Type B pancreatic cell (in vitro differentiated cells): ENCODE measurements around the gene ABHD2. TPM values are rescaled to one million over a fixed set of nuclear protein-coding genes. Genes with fewer than 3 reads are reported as not detected.
A peak's percentile ranks its signal among the peaks of the same experiment; 100 is the strongest.

Experiments
- DNase-seq: peaks from one replicate; pipeline ENCODE4 v3.0.0; 2021; ENCODE audit warnings: mixed read lengths; ENCODE audit not compliant: unreplicated experiment; ENCODE audit errors: extremely low spot score
- H3K27ac Mint-ChIP-seq: 2 replicates; pipeline ENCODE4 v1.8.0; 2021; ENCODE audit warnings: mild to moderate bottlenecking, mixed read lengths
- H3K27me3 Mint-ChIP-seq: 2 replicates; pipeline ENCODE4 v1.8.0; 2021; ENCODE audit warnings: mixed read lengths
- H3K36me3 Mint-ChIP-seq: 2 replicates; pipeline ENCODE4 v1.8.0; 2021; ENCODE audit warnings: mixed read lengths
- H3K4me1 Mint-ChIP-seq: one replicate; pipeline ENCODE4 v1.8.0; 2021; ENCODE audit warnings: mixed read lengths; ENCODE audit not compliant: unreplicated experiment
- H3K4me3 Mint-ChIP-seq: 2 replicates; pipeline ENCODE4 v1.8.0; 2021; ENCODE audit warnings: mild to moderate bottlenecking, mixed read lengths
- H3K9me3 Mint-ChIP-seq: 2 replicates; pipeline ENCODE4 v1.8.0; 2021; ENCODE audit warnings: mixed read lengths
- total RNA-seq: library from RNA; stranded (reverse); gene quantifications from 2 replicates; pipeline ENCODE4 v1.2.1, GENCODE V29; 2021; ENCODE audit warnings: low replicate concordance
- TF ChIP-seq, protein P1 (sequence below): fragments of 200-600 bp; sonication (generic); conservative IDR thresholded peaks from 2 replicates; pipeline ENCODE4 v1.5.0; 2021; ENCODE audit warnings: antibody characterized with exemption, mild to moderate bottlenecking

Gene ABHD2
- total RNA-seq, 1 donor from 2014 or later = 55.4 TPM

DNA sequence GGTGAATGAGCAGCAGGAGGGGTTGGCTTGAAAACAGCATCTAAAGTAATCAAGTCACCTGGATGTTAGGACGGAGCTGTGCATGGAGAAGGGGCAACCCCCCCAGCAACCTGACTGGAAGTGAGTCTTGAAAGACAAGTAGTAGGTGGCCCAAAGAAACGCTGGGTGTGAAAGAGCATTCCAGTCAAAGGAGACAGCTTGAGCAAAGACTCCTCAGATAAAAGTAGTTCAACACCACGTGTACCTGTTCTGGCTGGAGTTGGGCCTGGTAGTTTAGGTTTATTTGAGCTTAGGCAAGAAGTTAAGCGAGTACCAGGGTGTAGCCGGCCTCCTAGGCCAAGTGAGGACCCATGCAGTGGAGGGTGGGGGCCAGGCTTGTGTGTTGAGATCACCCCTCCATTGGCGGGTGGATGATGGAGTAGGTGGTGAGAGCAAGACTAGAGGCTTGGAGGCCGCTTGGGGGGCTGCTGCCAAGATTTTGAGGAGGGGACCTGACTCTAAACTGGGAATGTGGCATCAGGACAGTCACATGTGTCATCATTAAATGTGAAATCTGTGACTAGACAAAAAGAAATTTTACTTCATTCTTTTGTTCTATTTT is 61.3 kb downstream of the ABHD2 start:
- TF ChIP-seq, protein P1, sequence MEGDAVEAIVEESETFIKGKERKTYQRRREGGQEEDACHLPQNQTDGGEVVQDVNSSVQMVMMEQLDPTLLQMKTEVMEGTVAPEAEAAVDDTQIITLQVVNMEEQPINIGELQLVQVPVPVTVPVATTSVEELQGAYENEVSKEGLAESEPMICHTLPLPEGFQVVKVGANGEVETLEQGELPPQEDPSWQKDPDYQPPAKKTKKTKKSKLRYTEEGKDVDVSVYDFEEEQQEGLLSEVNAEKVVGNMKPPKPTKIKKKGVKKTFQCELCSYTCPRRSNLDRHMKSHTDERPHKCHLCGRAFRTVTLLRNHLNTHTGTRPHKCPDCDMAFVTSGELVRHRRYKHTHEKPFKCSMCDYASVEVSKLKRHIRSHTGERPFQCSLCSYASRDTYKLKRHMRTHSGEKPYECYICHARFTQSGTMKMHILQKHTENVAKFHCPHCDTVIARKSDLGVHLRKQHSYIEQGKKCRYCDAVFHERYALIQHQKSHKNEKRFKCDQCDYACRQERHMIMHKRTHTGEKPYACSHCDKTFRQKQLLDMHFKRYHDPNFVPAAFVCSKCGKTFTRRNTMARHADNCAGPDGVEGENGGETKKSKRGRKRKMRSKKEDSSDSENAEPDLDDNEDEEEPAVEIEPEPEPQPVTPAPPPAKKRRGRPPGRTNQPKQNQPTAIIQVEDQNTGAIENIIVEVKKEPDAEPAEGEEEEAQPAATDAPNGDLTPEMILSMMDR = no peak
- DNase-seq = no peak
- H3K27ac Mint-ChIP-seq = no peak overlapping the region
- no peaks in the 10 kb centered on the region for H3K27me3 Mint-ChIP-seq
- no peak overlapping the region for H3K4me3 Mint-ChIP-seq
- no peaks in the 10 kb centered on the region for H3K9me3 Mint-ChIP-seq
- peaks cover 27% of the 10 kb centered on the region for H3K4me1 Mint-ChIP-seq
- H3K36me3 Mint-ChIP-seq = peaks cover 1% of the 10 kb centered on the region

DNA sequence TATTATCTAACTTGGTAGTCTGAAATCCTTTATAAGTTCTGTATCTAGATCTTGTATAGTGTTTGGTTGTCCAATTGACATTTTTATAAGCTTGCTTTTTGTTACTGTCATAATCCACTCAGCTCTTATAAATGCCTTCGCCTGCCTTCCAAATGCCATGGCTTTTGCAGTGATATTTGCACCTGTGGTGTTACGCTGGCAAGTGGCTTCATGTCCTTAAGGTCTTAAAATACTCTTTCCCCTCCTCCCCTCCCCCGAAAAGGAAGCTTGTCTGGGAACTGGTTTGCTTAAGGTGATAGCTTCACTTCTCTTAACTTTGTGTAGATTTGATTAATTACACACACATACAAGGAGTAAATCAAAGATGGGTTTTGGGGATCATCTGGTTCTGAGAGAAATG is 62.0 kb downstream of the ABHD2 start:
- Mint-ChIP-seq H3K36me3 (peaks cover 1% of the 10 kb centered on the region), H3K9me3 (no peaks in the 10 kb centered on the region), H3K4me1 (peaks cover 25% of the 10 kb centered on the region), H3K27ac (peak overlapping the region; percentile 64), H3K4me3 (peak overlapping the region; percentile 41), H3K27me3 (no peaks in the 10 kb centered on the region)
- no peak for DNase-seq
- TF ChIP-seq, protein P1 = no peak

- Mint-ChIP-seq H3K4me1 (peaks cover 18% of the 10 kb centered on the region), H3K4me3 (peak overlapping the region; percentile 32), H3K36me3 (peaks cover 5% of the 10 kb centered on the region), H3K27ac (peak overlapping the region; percentile 64), H3K27me3 (no peaks in the 10 kb centered on the region), H3K9me3 (no peaks in the 10 kb centered on the region)
- DNase-seq = no peak
- TF ChIP-seq, protein P1 = no peak
Measured at GRCh38 chr15:89150762-89151664, 62.8 kb downstream of the ABHD2 start.

- no peak overlapping the region for H3K4me3 Mint-ChIP-seq
- no peak for DNase-seq
- TF ChIP-seq, protein P1 = no peak
- no peak overlapping the region for H3K27ac Mint-ChIP-seq
- no peaks in the 10 kb centered on the region for H3K9me3 Mint-ChIP-seq
- no peaks in the 10 kb centered on the region for H3K27me3 Mint-ChIP-seq
- peaks cover 17% of the 10 kb centered on the region for H3K36me3 Mint-ChIP-seq
- peaks cover 10% of the 10 kb centered on the region for H3K4me1 Mint-ChIP-seq
Measured at GRCh38 chr15:89155122-89155521, 66.9 kb downstream of the ABHD2 start.

- Mint-ChIP-seq H3K9me3 (no peaks in the 10 kb centered on the region), H3K27ac (no peak overlapping the region), H3K27me3 (no peaks in the 10 kb centered on the region), H3K36me3 (peaks cover 17% of the 10 kb centered on the region), H3K4me1 (peaks cover 5% of the 10 kb centered on the region), H3K4me3 (no peak overlapping the region)
- no peak for DNase-seq
- TF ChIP-seq, protein P1 = no peak
Measured at GRCh38 chr15:89155656-89156055, 67.4 kb downstream of the ABHD2 start.
